Nephron progenitor cell (in vitro differentiated cells): Measurements from ENCODE around the gene COL5A1.
"Not testable (repeated sequence)": the region's sequence is repeated elsewhere in the genome, so short reads cannot be mapped to it uniquely, and the experiment has no call there.

ENCODE experiments used
- DNase-seq: peaks from one replicate; pipeline ENCODE4 v3.0.0; 2021
- H3K27ac Mint-ChIP-seq: 2 replicates; pipeline ENCODE4 v1.8.0; 2021; ENCODE audit warnings: mild to moderate bottlenecking, moderate library complexity, mixed read lengths
- H3K27me3 Mint-ChIP-seq: 2 replicates; pipeline ENCODE4 v1.8.0; 2021; ENCODE audit warnings: mild to moderate bottlenecking, low read depth, mixed read lengths; ENCODE audit not compliant: poor library complexity
- H3K36me3 Mint-ChIP-seq: 2 replicates; pipeline ENCODE4 v1.8.0; 2021; ENCODE audit warnings: low read depth, mixed read lengths
- H3K4me1 Mint-ChIP-seq: 2 replicates; pipeline ENCODE4 v1.8.0; 2021; ENCODE audit warnings: mixed read lengths
- H3K4me3 Mint-ChIP-seq: 2 replicates; pipeline ENCODE4 v1.8.0; 2021; ENCODE audit warnings: mild to moderate bottlenecking, moderate library complexity, mixed read lengths
- H3K9me3 Mint-ChIP-seq: 2 replicates; pipeline ENCODE4 v1.8.0; 2021; ENCODE audit warnings: mild to moderate bottlenecking, moderate library complexity, mixed read lengths
- TF ChIP-seq, protein P1 (sequence below): fragments of 200-600 bp; sonication (generic); IDR thresholded peaks from 2 replicates; pipeline ENCODE4 v1.5.0; 2021; ENCODE audit warnings: antibody characterized with exemption

COL5A1 gene

DNA sequence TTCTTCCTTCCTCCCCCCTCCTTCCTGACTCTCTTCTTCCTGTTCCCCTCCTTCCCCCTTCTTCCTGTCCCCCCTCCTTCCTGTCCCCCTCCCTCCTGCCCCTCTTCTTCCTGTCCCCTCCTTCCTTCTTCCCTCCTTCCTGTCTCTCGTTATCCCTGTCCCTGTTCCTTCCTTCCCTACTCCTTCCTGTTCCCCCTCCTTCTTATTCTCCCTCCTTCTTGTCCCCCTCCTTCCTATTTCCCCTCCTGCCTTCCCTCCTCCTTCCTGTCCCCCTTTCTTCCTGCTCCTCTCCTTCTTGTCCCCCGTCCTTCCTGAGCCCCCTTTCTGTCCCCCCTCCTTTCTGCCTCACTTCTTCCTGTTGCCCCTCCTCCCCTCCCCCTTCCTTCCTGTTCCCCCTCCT lies 70.6 kb downstream of the COL5A1 start:
- Mint-ChIP-seq H3K27me3 (peaks cover 6% of the 10 kb centered on the region), H3K4me1 (peaks cover 17% of the 10 kb centered on the region), H3K27ac (no peak overlapping the region), H3K4me3 (no peak overlapping the region), H3K9me3 (peaks cover 20% of the 10 kb centered on the region), H3K36me3 (peaks cover 40% of the 10 kb centered on the region)
- TF ChIP-seq, protein P1, sequence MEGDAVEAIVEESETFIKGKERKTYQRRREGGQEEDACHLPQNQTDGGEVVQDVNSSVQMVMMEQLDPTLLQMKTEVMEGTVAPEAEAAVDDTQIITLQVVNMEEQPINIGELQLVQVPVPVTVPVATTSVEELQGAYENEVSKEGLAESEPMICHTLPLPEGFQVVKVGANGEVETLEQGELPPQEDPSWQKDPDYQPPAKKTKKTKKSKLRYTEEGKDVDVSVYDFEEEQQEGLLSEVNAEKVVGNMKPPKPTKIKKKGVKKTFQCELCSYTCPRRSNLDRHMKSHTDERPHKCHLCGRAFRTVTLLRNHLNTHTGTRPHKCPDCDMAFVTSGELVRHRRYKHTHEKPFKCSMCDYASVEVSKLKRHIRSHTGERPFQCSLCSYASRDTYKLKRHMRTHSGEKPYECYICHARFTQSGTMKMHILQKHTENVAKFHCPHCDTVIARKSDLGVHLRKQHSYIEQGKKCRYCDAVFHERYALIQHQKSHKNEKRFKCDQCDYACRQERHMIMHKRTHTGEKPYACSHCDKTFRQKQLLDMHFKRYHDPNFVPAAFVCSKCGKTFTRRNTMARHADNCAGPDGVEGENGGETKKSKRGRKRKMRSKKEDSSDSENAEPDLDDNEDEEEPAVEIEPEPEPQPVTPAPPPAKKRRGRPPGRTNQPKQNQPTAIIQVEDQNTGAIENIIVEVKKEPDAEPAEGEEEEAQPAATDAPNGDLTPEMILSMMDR: no peak
- DNase-seq: no peak

DNA sequence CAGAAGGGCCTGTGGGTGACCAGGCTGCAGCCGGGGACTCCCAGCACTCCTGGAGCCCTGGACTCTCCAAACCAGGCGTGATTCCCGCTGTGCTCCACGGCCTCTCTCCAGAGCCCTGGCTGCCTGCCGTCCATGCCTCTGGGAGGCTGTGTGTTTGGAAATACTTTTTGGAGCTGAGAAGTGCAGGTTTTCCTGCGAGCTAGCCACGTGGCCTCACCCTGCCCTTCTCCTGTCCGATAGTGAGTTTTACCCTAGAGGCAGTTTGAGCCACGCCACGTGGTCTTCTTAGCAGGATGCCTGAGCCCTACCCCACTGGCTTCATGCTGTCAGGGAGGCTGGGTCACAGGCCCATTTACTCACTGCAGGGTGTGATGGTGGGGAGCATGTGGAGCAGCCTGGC lies 71.3 kb downstream of the COL5A1 start:
- Mint-ChIP-seq H3K9me3 (peaks cover 20% of the 10 kb centered on the region), H3K27ac (peak overlapping the region; percentile 79), H3K4me3 (no peak overlapping the region), H3K36me3 (peaks cover 40% of the 10 kb centered on the region), H3K4me1 (peaks cover 11% of the 10 kb centered on the region), H3K27me3 (peaks cover 6% of the 10 kb centered on the region)
- TF ChIP-seq, protein P1: no peak
- DNase-seq: no peak

DNA sequence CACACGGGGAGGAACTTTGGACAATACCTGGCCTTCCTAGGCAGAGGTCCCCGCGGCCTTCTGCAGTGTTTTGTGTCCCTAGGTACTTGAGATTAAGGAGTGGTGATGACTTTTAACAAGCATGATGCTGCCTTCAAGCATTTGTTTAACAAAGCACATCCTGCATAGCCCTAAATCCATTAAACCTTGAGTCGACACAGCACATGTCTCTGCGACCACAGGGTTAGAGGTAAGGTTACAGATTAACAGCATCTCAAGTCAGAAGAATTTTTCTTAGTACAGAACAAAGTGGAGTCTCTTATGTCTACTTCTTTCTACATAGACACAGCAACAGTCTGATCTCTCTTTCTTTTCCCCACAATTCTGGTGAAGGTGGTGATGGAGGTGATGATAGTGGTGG lies 73.9 kb downstream of the COL5A1 start:
- H3K27me3 Mint-ChIP-seq, DNase-seq, H3K4me3 Mint-ChIP-seq, H3K27ac Mint-ChIP-seq: not testable (repeated sequence)
- Mint-ChIP-seq H3K4me1 (peaks cover 12% of the 10 kb centered on the region), H3K36me3 (peaks cover 34% of the 10 kb centered on the region), H3K9me3 (peaks cover 20% of the 10 kb centered on the region)

DNA sequence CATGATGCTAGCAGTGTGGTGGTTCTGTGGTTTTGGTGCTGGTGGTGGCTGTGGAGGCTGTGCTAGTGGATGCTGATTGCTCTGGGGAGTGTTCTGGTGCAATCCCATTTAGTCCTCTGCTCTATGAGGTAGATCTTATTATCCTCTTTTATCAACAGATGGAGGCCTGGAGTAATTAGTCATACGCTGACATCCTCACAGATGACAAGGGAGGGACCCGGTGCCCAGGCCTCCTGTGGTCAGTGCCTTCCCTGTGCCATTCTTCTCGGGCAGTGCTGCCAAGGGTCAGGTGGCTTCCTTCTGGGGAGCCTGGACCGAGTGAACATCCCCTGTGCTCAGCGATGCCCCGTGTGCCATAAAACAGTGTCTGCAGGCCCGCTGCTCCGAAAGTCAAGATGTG lies 74.5 kb downstream of the COL5A1 start:
- TF ChIP-seq, protein P1: no peak
- Mint-ChIP-seq H3K27me3 (peaks cover 4% of the 10 kb centered on the region), H3K4me1 (peaks cover 12% of the 10 kb centered on the region), H3K4me3 (no peak overlapping the region), H3K27ac (no peak overlapping the region), H3K36me3 (peaks cover 34% of the 10 kb centered on the region), H3K9me3 (peaks cover 20% of the 10 kb centered on the region)
- DNase-seq: no peak

DNA sequence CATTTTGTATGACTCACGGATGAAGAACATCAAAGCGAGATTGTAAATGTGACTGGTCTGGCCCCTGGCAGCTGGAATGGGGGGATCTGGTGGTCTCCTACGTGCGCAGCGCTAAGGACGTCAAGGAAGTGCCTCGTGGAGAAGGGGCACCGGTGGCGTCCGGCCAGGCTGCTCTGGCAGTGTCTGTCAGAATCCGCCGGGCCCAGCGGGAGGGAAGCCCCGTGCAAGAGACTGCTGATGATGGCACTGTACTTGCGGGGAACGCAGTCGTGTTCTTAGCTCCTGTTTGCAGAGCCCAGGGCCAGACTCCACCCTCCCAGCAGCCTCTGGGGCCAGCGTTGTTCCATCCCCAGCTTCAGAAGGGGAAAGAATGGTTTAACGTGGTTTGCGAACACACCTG lies 75.5 kb downstream of the COL5A1 start:
- Mint-ChIP-seq H3K36me3 (peaks cover 34% of the 10 kb centered on the region), H3K27me3 (peaks cover 4% of the 10 kb centered on the region), H3K4me1 (peaks cover 12% of the 10 kb centered on the region), H3K9me3 (peaks cover 20% of the 10 kb centered on the region), H3K4me3 (no peak overlapping the region), H3K27ac (no peak overlapping the region)
- DNase-seq: no peak
- TF ChIP-seq, protein P1: no peak

DNA sequence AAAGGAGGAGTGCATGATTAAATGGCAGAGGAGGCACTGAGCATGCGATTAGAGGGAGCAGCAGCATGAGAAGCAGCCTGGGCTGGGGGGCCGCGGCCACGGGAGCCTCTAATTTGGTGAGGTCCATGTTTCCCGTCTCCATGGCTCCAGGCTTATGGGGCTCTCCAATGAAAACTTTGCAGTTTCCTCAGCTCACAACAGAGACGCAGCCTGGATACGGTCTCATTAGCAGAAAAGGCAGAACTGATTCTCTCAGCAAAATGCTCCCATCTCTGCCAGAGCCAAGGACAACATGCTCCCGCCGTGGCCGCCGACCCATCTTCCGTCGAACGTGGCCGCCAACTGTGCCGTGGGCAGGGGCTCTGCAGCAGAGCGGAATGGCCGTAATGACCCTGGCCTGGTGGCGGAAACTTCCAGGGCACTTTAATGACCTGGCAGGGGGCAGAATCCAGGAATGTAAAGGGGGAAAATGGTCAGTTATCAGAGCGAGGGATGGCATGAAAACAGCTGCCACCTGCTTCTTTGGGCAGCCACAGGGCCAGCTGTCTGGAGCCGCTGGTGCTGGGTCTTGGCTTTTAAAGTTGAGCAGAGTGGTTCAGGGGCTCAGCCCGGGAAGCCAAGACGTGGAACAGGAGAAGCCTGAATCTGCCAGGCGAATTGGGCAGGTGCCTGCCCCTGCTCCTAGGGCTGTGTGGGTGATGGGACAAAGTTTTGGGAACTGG lies 76.5 kb downstream of the COL5A1 start:
- H3K27me3 Mint-ChIP-seq: no peaks in the 10 kb centered on the region
- H3K27ac Mint-ChIP-seq: peak overlapping the region; percentile 21

More for the DNA sequence above, 76.5 kb downstream of the COL5A1 start:
- peaks cover 12% of the 10 kb centered on the region for H3K4me1 Mint-ChIP-seq
- H3K36me3 Mint-ChIP-seq: peaks cover 32% of the 10 kb centered on the region
- TF ChIP-seq, protein P1: no peak
- H3K4me3 Mint-ChIP-seq: no peak overlapping the region
- DNase-seq: no peak
- peaks cover 19% of the 10 kb centered on the region for H3K9me3 Mint-ChIP-seq
